Smooth muscle cell of the pulmonary artery (primary cell): ENCODE results near the gene SUPT20H. TPM values are rescaled to one million over a fixed set of nuclear protein-coding genes. Genes with fewer than 3 reads are reported as not detected.

Experiments
- total RNA-seq: library from RNA; depleted of rRNA; stranded (reverse); fragments of >200 nt; gene quantifications from 2 replicates; pipeline ENCODE4 v1.2.3, GENCODE V29; 2014

Gene SUPT20H
- total RNA-seq, result 35.6 and 36.2 TPM in 2 replicates

DNA sequence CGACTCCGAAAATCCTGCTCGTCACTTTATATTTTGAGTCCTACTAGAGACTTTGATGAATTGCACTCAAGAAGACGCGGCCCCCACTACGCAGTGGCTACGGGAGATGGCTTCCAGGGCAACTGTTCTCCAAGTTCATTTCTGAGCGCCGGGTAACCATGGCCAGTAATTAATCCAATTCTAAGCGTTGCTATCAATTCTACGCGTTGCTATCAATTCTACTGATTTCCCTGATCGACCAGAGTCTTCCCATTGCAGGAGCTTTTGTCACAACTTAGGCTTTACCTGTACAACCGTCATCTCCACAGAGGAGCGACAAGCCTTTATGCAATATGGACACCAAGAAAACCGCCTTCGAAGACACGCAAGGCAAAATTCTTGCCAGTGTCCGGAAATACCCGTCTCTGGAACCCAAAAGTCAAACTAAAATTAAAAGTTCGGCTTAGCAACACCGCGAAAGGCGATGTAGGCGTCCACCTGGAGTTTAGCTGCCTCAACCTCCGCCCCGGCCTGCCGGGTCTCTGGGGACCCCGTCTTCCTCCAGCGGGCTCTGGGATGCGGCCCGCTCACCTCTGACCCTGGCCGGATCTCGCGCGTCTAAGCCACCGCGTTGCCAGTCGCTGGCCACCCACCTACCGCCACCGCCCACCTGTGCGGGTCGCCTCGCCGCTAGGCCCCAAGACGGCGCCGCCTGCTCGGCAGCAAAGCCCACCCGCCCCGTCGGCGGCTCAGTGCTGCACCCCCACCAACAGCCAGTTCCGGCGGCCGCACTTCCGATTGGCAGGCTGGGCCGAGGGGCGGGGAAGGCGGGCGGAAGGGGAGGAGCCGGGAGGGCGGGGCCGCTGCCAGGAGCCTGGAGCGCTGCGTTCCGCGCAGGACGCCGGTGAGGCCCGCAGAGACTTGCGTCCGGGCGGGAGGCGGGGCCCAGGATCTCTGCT is at the start of gene SUPT20H:
SUPT20H (minus strand) TSS at position 779 of the 938 bp plus-strand sequence. CDS start 8,198 bp downstream, outside the sequence.

DNA sequence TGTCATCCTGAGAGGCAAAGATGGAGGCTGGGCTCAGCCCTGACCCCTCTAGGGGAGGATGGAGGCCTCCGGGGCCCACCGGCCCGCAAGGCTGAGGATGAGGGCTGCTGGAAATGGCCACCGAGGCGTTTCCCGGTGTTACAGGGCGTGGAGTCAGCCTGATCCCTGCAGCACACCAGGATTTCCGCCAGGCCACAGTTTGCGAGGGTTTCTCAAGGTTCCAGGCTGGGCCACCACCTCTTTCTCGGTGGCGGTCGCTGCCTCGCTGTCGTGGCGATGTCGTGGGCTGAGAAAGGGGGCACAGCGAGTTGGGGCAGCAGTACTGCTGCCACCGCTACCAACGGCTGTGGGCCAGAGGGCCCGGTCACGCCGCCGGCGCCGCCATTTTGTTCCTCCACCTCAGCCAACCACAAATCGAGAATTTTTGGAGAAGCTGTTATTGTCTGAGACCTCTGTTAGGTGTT is 45.8 kb upstream of the SUPT20H start, which contains the start of gene CSNK1A1L:
CSNK1A1L (minus strand) TSS at position 414 of the 464 bp plus-strand sequence; CDS start at position 6, 408 bp downstream.

DNA sequence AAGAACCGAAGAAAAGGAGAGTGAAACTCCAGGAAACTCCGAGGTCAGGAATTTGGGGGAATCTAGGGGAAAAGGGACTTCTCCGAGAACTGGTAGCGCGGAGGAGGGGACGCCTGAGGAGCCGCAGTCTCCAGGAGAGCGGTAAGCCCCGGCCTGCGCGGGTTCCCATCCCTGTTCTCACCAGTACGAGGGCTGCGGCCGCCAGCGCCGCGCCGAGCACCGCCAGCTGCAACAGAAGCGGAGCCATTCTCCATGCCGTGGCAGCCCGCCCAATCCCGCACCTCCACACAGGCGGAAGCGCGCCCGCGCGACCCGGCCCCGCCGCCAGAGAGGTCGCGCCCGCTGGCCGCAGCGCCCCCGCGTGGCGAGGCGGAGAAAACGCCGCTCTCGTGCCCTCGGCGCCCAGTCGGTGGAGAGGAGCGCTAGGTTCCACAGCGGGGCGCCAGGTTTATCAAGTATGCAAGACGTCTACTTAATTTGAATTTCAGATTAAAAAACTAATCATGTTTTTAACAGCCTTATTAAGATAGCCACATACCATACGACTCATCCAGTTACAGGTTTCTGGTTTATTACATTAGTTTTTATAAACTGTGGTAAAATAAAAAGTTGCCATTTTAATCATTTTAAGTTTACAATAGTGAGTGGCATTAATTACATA is 60.3 kb downstream of the SUPT20H start, which contains the start of gene ALG5:
ALG5 (minus strand) TSS at position 287 of the 661 bp plus-strand sequence; CDS start at position 247, 40 bp downstream.

Other genes with a start within 250 kb of the SUPT20H start
- gene RFXAP, start 240.5 kb downstream of the SUPT20H start, total RNA-seq, result 1.8 TPM in 2 replicates
- 3.8 and 8.3 TPM in 2 replicates for gene SMAD9, start 139.4 kb downstream of the SUPT20H start, total RNA-seq
- gene ALG5, start 60.3 kb downstream of the SUPT20H start, total RNA-seq, result 20.2 and 29.7 TPM in 2 replicates
- gene EXOSC8, start 58.9 kb downstream of the SUPT20H start, total RNA-seq, result 15.6 and 17.9 TPM in 2 replicates
- gene CSNK1A1L, start 46.0 kb upstream of the SUPT20H start, total RNA-seq, result not detected in 2 replicates